Measurements from ENCODE around the gene PPP1R16B. TPM values are rescaled to one million over a fixed set of nuclear protein-coding genes. Genes with fewer than 3 reads are reported as not detected.

The PPP1R16B gene
- total RNA-seq, 1 donor from 2014 or later: 13.0 TPM

DNA sequence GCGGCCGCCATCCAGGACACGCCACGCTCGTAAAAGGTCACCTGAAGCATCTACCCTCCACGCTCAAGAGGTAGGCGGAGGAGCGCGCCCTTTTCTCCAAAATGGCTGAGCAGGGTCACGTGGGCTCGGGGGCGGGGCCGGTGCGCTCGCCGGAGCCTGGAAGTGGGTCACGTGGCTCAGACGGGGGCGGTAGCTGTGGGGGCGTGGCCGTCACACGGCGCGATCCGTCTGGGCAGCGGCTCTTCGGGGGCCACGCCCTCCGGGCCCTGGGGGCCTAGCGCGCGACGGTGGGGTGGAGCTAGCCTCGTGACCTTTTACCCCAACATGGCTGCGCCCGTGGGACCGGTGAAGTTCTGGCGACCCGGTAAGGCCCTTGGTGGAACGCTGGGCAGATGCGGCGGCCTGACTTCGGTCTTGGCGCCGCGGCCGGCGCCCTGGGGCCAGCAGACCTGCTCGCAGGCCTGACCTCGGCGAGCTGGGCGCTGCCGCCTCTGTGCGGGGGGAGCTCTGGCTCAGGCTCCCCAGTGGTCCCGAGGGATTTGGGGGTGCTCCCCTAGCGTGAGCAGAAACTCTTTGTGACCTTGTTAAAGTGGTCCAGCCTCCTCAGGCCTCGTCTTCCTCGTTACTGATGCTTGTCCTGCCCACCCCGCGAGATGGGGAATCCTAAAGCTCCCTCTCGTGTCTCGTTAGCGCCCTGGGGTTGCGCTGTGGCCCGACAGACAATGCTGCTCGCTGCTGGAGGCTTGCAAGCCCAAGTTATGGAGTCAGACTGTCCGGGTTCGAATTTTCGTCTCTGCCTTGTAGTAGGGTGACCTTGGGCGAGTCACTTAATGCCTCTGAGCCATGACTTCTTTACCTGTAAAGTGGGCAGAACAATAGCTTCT is 156.8 kb downstream of the PPP1R16B start, which contains the start of gene DHX35:
DHX35 (plus strand) TSS at position 301 of the 884 bp plus-strand sequence; CDS start at position 325, 24 bp downstream.
- DNase-seq (peak; percentile 99), ATAC-seq (peak; percentile 100)
- peak; percentile 19 for TF ChIP-seq CTCF (IDR thresholded peaks at IDR 0.05)
- Histone ChIP-seq H3K4me1 (peaks cover 17% of the 10 kb centered on the region), H3K27ac (peak within 1 kb of the TSS; percentile 92), H3K27me3 (ENCODE audit: low read depth) (no peaks in the 10 kb centered on the region), H3K4me3 (peak within 1 kb of the TSS; percentile 99), H3K36me3 (no peaks in the 10 kb centered on the region), H3K9me3 (no peaks in the 10 kb centered on the region)
- intact Hi-C loops (cut with DNase I): no loop called here

DNA sequence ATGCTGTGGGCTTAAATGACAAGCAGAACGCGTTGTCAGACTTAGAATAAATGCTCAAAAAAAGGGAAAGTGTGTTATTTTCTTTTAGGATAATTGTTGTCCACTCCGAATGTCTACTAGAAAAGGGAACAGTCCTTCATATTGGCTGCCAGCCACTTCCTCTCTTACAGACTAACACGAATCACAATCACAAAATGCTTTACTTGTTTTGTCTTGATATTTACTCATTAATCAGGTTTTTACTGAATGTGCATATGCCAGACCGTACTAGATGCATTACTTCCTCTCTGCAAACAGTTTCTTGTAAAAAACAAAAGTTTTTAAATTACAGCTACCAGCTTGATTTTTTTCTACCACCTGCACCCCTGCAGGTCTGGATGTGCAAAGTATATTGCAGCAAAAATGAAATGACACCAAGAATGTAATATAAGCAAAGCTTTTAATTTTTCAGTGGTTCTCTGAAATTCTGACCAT is 157.5 kb downstream of the PPP1R16B start:
- no peak for TF ChIP-seq CTCF (IDR thresholded peaks at IDR 0.05)
- Histone ChIP-seq H3K36me3 (no peaks in the 10 kb centered on the region), H3K9me3 (no peaks in the 10 kb centered on the region), H3K27ac (peak overlapping the region; percentile 92), H3K27me3 (ENCODE audit: low read depth) (no peaks in the 10 kb centered on the region), H3K4me3 (peak overlapping the region; percentile 99), H3K4me1 (peaks cover 17% of the 10 kb centered on the region)
- intact Hi-C loops (cut with DNase I): no loop called here
- no peak for ATAC-seq
- DNase-seq: no peak

GRCh38 chr20:38963745-38964144 is 158.2 kb downstream of the PPP1R16B start:
- no peaks in the 10 kb centered on the region for H3K9me3 ChIP-seq
- DNase-seq (no peak), ATAC-seq (no peak)
- no peak overlapping the region for H3K4me3 ChIP-seq
- no peak for TF ChIP-seq CTCF (IDR thresholded peaks at IDR 0.05)
- peaks cover 17% of the 10 kb centered on the region for H3K4me1 ChIP-seq
- intact Hi-C loops (cut with DNase I): no loop called here
- peaks cover 3% of the 10 kb centered on the region for H3K36me3 ChIP-seq
- no peak overlapping the region for H3K27ac ChIP-seq
- no peaks in the 10 kb centered on the region for H3K27me3 ChIP-seq (ENCODE audit: low read depth)

DNA sequence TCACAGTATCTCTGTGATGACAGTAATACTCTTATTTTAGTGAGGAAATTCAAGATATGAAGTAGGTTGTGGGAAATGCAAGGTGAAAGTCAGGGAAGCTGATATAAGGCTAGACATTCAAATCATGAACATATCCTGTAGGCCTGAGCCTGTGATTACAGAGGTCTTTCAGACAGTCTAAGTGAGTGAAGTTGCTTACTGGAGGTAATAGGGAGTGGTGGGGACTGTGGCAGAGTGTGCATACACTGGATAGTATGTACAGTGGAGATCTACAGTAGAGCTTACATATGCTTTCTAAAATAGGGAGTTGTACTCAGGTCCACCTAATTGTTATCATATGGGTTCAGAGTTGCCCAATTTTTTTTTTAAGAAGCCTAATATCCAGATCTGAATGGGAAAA is 159.8 kb downstream of the PPP1R16B start:
- intact Hi-C loops (cut with DNase I): no loop called here
- Histone ChIP-seq H3K27me3 (ENCODE audit: low read depth) (no peaks in the 10 kb centered on the region), H3K4me1 (peaks cover 17% of the 10 kb centered on the region), H3K27ac (no peak overlapping the region), H3K9me3 (no peaks in the 10 kb centered on the region), H3K4me3 (no peak overlapping the region), H3K36me3 (peaks cover 18% of the 10 kb centered on the region)
- no peak for DNase-seq
- ATAC-seq: no peak
- TF ChIP-seq CTCF (IDR thresholded peaks at IDR 0.05): no peak

GRCh38 chr20:38968090-38968489 is 162.6 kb downstream of the PPP1R16B start:
- intact Hi-C loops (cut with DNase I): no loop called here
- Histone ChIP-seq H3K4me1 (peaks cover 5% of the 10 kb centered on the region), H3K27me3 (ENCODE audit: low read depth) (no peaks in the 10 kb centered on the region), H3K27ac (no peak overlapping the region), H3K9me3 (no peaks in the 10 kb centered on the region), H3K36me3 (peaks cover 46% of the 10 kb centered on the region), H3K4me3 (no peak overlapping the region)
- no peak for TF ChIP-seq CTCF (IDR thresholded peaks at IDR 0.05)
- no peak for ATAC-seq
- no peak for DNase-seq
